PC-3 (cell line): ENCODE data around the gene NHP2.

Experiments
- CTCF ChIP-seq: fragments of 300-600 bp; sonication (generic); conservative IDR thresholded peaks from 2 replicates; pipeline ENCODE4 v1.5.1; 2017; ENCODE audit warnings: antibody characterized with exemption, low read depth, mild to moderate bottlenecking, low read length
- EZH2 ChIP-seq: fragments of 300-600 bp; sonication (generic); IDR thresholded peaks from one replicate; pipeline ENCODE4 v1.6.1; 2017; ENCODE audit warnings: antibody characterized with exemption, mild to moderate bottlenecking, low read length; ENCODE audit not compliant: unreplicated experiment
- EZH2phosphoT487 ChIP-seq: fragments of 300-600 bp; sonication (generic); IDR thresholded peaks from 2 replicates; pipeline ENCODE4 v1.6.1; 2018; ENCODE audit warnings: mild to moderate bottlenecking, antibody characterized with exemption, low read length, borderline replicate concordance

- TF ChIP-seq CTCF (no peak), EZH2 (no peak), EZH2phosphoT487 (no peak)
Observed at GRCh38 chr5:178123966-178124925, 29.4 kb downstream of the NHP2 start.
